OCI-LY1 (cell line): ENCODE measurements around the gene TULP4.

Experiments
- H2AFZ ChIP-seq: fragments of 200-600 bp; sonication (generic), shearing (Covaris generic); 2 replicates; pipeline ENCODE4 v1.6.0; 2014; ENCODE audit warnings: antibody characterized with exemption, mild to moderate bottlenecking, low read length
- H3F3A ChIP-seq: fragments of 200-600 bp; sonication (generic), shearing (Covaris generic); 2 replicates; pipeline ENCODE4 v1.6.0; 2014; ENCODE audit warnings: mild to moderate bottlenecking, antibody characterized with exemption, low read length, moderate library complexity; ENCODE audit not compliant: insufficient read depth
- H3K27ac ChIP-seq: fragments of 200-600 bp; sonication (generic); 2 replicates; pipeline ENCODE4 v1.5.1; 2014; ENCODE audit warnings: low read length, mixed run types, mild to moderate bottlenecking, low read depth; ENCODE audit not compliant: poor library complexity, severe bottlenecking
- H3K27me3 ChIP-seq: fragments of 200-600 bp; sonication (generic); 2 replicates; pipeline ENCODE4 v1.6.0; 2014; ENCODE audit warnings: antibody characterized with exemption, mild to moderate bottlenecking, low read length, moderate library complexity; ENCODE audit not compliant: insufficient read depth
- H3K36me3 ChIP-seq: fragments of 200-600 bp; sonication (generic); 2 replicates; pipeline ENCODE4 v1.6.1; 2014; ENCODE audit warnings: mild to moderate bottlenecking, antibody characterized with exemption, low read length, moderate library complexity, mixed read lengths; ENCODE audit not compliant: insufficient read depth
- H3K4me1 ChIP-seq: fragments of 200-600 bp; sonication (generic); 2 replicates; pipeline ENCODE4 v1.5.1; 2014; ENCODE audit warnings: mild to moderate bottlenecking, low read length, moderate library complexity; ENCODE audit not compliant: insufficient read depth, severe bottlenecking
- H3K4me2 ChIP-seq: fragments of 200-600 bp; sonication (generic), shearing (Covaris generic); 2 replicates; pipeline ENCODE4 v1.6.1; 2014; ENCODE audit warnings: low read length
- H3K4me3 ChIP-seq: fragments of 200-600 bp; sonication (generic); 2 replicates; pipeline ENCODE4 v1.5.1; 2014; ENCODE audit warnings: low read length, low read depth, mild to moderate bottlenecking, mixed read lengths; ENCODE audit not compliant: poor library complexity, severe bottlenecking
- H3K79me2 ChIP-seq: fragments of 200-600 bp; shearing (Covaris generic); 2 replicates; pipeline ENCODE4 v1.6.1; 2016; ENCODE audit warnings: mixed run types, low read length, mixed read lengths; ENCODE audit not compliant: insufficient read depth
- H3K9ac ChIP-seq: fragments of 200-600 bp; sonication (generic), shearing (Covaris generic); 2 replicates; pipeline ENCODE4 v1.6.1; 2014; ENCODE audit warnings: mild to moderate bottlenecking, low read length, mixed read lengths
- H3K9me2 ChIP-seq: fragments of 200-600 bp; sonication (generic), shearing (Covaris generic); 2 replicates; pipeline ENCODE4 v1.6.1; 2014; ENCODE audit warnings: low read depth, mild to moderate bottlenecking, low read length, mixed read lengths
- H3K9me3 ChIP-seq: fragments of 200-600 bp; shearing (Covaris generic); 2 replicates; pipeline ENCODE4 v1.6.1; 2014; ENCODE audit warnings: low read length, mixed read lengths
- H4K20me1 ChIP-seq: fragments of 200-600 bp; sonication (generic), shearing (Covaris generic); 2 replicates; pipeline ENCODE4 v1.6.0; 2016; ENCODE audit warnings: mild to moderate bottlenecking, low read length; ENCODE audit not compliant: insufficient read depth
- CTCF ChIP-seq: fragments of 200-600 bp; sonication (generic), shearing (Covaris generic); IDR thresholded peaks from 2 replicates; pipeline ENCODE4 v1.5.1; 2017; ENCODE audit warnings: mild to moderate bottlenecking, antibody characterized with exemption, low read length, moderate library complexity, mixed read lengths
- EZH2 ChIP-seq: fragments of 200-600 bp; sonication (generic), shearing (Covaris generic); IDR thresholded peaks from 2 replicates; pipeline ENCODE4 v1.8.0; 2017; ENCODE audit warnings: borderline replicate concordance, mixed run types, mild to moderate bottlenecking, antibody characterized with exemption, low read length, moderate library complexity, mixed read lengths

TULP4 gene

GRCh38 chr6:158536084-158536890 is 224.0 kb downstream of the TULP4 start:
- no peaks in the 10 kb centered on the region for H4K20me1 ChIP-seq
- H3F3A ChIP-seq = no peaks in the 10 kb centered on the region
- H3K9me2 ChIP-seq = no peaks in the 10 kb centered on the region
- H3K27ac ChIP-seq = no peak overlapping the region
- H3K4me1 ChIP-seq = peaks cover 11% of the 10 kb centered on the region
- no peak overlapping the region for H2AFZ ChIP-seq
- H3K27me3 ChIP-seq = peaks cover 7% of the 10 kb centered on the region; the same call in 1 of the 2 replicates
- peak overlapping the region; percentile 79 for H3K4me2 ChIP-seq
- no peaks in the 10 kb centered on the region for H3K79me2 ChIP-seq
- H3K36me3 ChIP-seq = no peaks in the 10 kb centered on the region
- no peak overlapping the region for H3K9ac ChIP-seq
- peak overlapping the region; percentile 61 for H3K4me3 ChIP-seq
- TF ChIP-seq EZH2 (no peak), CTCF (no peak)
- H3K9me3 ChIP-seq = no peaks in the 10 kb centered on the region

- Histone ChIP-seq H3K79me2 (no peaks in the 10 kb centered on the region), H3K9ac (no peak overlapping the region), H3K4me1 (peaks cover 11% of the 10 kb centered on the region), H3K36me3 (no peaks in the 10 kb centered on the region), H3K27ac (no peak overlapping the region), H3K27me3 (peaks cover 7% of the 10 kb centered on the region; the same call in 1 of the 2 replicates), H3K4me2 (peak overlapping the region; percentile 79), H3K9me3 (no peaks in the 10 kb centered on the region), H2AFZ (no peak overlapping the region), H3K4me3 (peak overlapping the region; percentile 61), H4K20me1 (no peaks in the 10 kb centered on the region), H3K9me2 (no peaks in the 10 kb centered on the region), H3F3A (no peaks in the 10 kb centered on the region)
- no peak for TF ChIP-seq EZH2
- no peak for TF ChIP-seq CTCF
Measured at GRCh38 chr6:158536891-158537798, 224.9 kb downstream of the TULP4 start.

- no peak for TF ChIP-seq EZH2
- no peak for TF ChIP-seq CTCF
Measured at GRCh38 chr6:158538741-158539140, 226.5 kb downstream of the TULP4 start.

More at GRCh38 chr6:158538741-158539140, 226.5 kb downstream of the TULP4 start:
- H3K9me2 ChIP-seq = no peaks in the 10 kb centered on the region
- no peak overlapping the region for H3K9ac ChIP-seq
- H3F3A ChIP-seq = no peaks in the 10 kb centered on the region
- H3K4me3 ChIP-seq = no peak overlapping the region
- no peaks in the 10 kb centered on the region for H3K36me3 ChIP-seq
- no peaks in the 10 kb centered on the region for H4K20me1 ChIP-seq
- H2AFZ ChIP-seq = no peak overlapping the region
- H3K27ac ChIP-seq = no peak overlapping the region
- no peaks in the 10 kb centered on the region for H3K9me3 ChIP-seq
- H3K4me2 ChIP-seq = no peak overlapping the region
- peaks cover 11% of the 10 kb centered on the region for H3K4me1 ChIP-seq
- H3K79me2 ChIP-seq = no peaks in the 10 kb centered on the region
- peaks cover 7% of the 10 kb centered on the region; the same call in 1 of the 2 replicates for H3K27me3 ChIP-seq
